Measurements from ENCODE around the gene ODAD4. TPM values are rescaled to one million over a fixed set of nuclear protein-coding genes. Genes with fewer than 3 reads are reported as not detected.

The ODAD4 gene
- total and polyA plus RNA-seq, 2 of the 8 experiments (the other 6 are each of a cell fraction or from before 2014, with no cell fraction given) = 0.48 to 1.3 TPM

- TF ChIP-seq CTBP2 (IDR thresholded peaks at IDR 0.05; ENCODE audit: borderline replicate concordance, insufficient read depth, insufficient read length, low read length) = no peak
- no peak for TF ChIP-seq RNF2 (IDR thresholded peaks at IDR 0.05; ENCODE audit: borderline replicate concordance, low read depth, low read length, missing control alignments, poor library complexity, severe bottlenecking)
These were observed 45.0 kb downstream of the ODAD4 start (continued) for GRCh38 chr17:41975099-41976083.

All from H1 (cell line).